HCT116 (cell line): ENCODE measurements around the gene KCNJ16. TPM values are rescaled to one million over a fixed set of nuclear protein-coding genes. Genes with fewer than 3 reads are reported as not detected.

Experiments
- ATAC-seq: fragments of 200-7000 bp; cut with Tn5 transposase; 2 replicates; pipeline ENCODE4 v1.9.1; 2020; ENCODE audit warnings: mild to moderate bottlenecking, moderate library complexity
- BruUV-seq: library from RNA; stranded (reverse); fragments of 400-500 nt; replicated peaks from 2 replicates; lab custom pipeline; 2021; lab: Mats Ljungman, UMichigan
- CTCF ChIA-PET: fragments of 300-600 bp; sonication (Branson Sonifier 250); formaldehyde crosslinking; loops from one replicate; lab custom pipeline; 2021; ENCODE audit warnings: antibody characterized with exemption; lab: Charles Lee
- POLR2A ChIA-PET: fragments of 300-600, 350-600 bp; sonication (Branson Sonifier 250); formaldehyde crosslinking; loops from one replicate; lab custom pipeline; 2021; ENCODE audit warnings: antibody characterized with exemption; lab: Charles Lee
- RAD21 ChIA-PET, 2 experiments: fragments of 300-600 bp; sonication (Branson Sonifier 250); formaldehyde crosslinking; loops; one replicate each; lab custom pipeline; 2023; ENCODE audit warnings: low total read pairs in 2 of 2; ENCODE audit not compliant: uncharacterized antibody in 2 of 2, unreplicated experiment in 2 of 2, low non-redundant PET in 1 of 2; lab: Charles Lee
- DNase-seq: peaks from one replicate; pipeline ENCODE4 v3.0.0-alpha.2; 2010; ENCODE audit warnings: low read depth, low spot score
- H2AFZ ChIP-seq: fragments of 200-600 bp; shearing (Covaris generic), sonication (generic); 2 replicates; pipeline ENCODE4 v1.6.1; 2017; ENCODE audit warnings: low read depth, mixed run types, mixed read lengths, antibody characterized with exemption, low read length; ENCODE audit not compliant: poor library complexity, severe bottlenecking
- H3K27ac ChIP-seq: 2 replicates; pipeline ENCODE4 v1.5.1; 2012; ENCODE audit warnings: low read depth, low read length
- H3K27me3 ChIP-seq: fragments of 200-600 bp; sonication (generic); 2 replicates; pipeline ENCODE4 v1.6.1; 2016; ENCODE audit warnings: mixed run types, low read length, mixed read lengths; ENCODE audit not compliant: insufficient read depth
- H3K36me3 ChIP-seq, 2 experiments: fragments of 200-500 bp in 1 of 2; fragments of 200-600 bp in 1 of 2; sonication (Bioruptor generic) in 1 of 2; sonication (generic) in 1 of 2; 2 replicates each; pipeline versions ENCODE4 v1.5.1 to v1.6.1; 2014 to 2016; ENCODE audit warnings: low read length in 2 of 2, inconsistent platforms in 1 of 2, mixed read lengths in 1 of 2, mixed run types in 1 of 2; ENCODE audit not compliant: insufficient read depth in 2 of 2, control insufficient read depth in 1 of 2
- H3K4me1 ChIP-seq, 2 experiments: fragments of 200-600 bp in 1 of 2; sonication (generic) in 1 of 2; 2 replicates each; pipeline versions ENCODE4 v1.5.1 to v1.6.1; 2012 to 2017; ENCODE audit warnings: low read length in 2 of 2, inconsistent platforms in 1 of 2, mild to moderate bottlenecking in 1 of 2, mixed read lengths in 1 of 2, mixed run types in 1 of 2, moderate library complexity in 1 of 2; ENCODE audit not compliant: insufficient read depth in 2 of 2, control insufficient read depth in 1 of 2
- H3K4me2 ChIP-seq: fragments of 200-600 bp; sonication (generic); 2 replicates; pipeline ENCODE4 v1.6.1; 2017; ENCODE audit warnings: mixed run types, low read length, mixed read lengths
- H3K4me3 ChIP-seq, 2 experiments: fragments of 200-600 bp in 1 of 2; sonication (generic) in 1 of 2; replicated peaks in 1 of 2; 2 replicates each; pipeline ENCODE4 v1.5.1; 2011 to 2016; ENCODE audit warnings: low read length in 2 of 2, control low read depth in 1 of 2, low read depth in 1 of 2, mild to moderate bottlenecking in 1 of 2, mixed read lengths in 1 of 2, mixed run types in 1 of 2
- H3K79me2 ChIP-seq: fragments of 200-600 bp; sonication (generic); 2 replicates; pipeline ENCODE4 v1.6.1; 2017; ENCODE audit warnings: mild to moderate bottlenecking, mixed run types, low read length, moderate library complexity, mixed read lengths; ENCODE audit not compliant: insufficient read depth
- H3K9ac ChIP-seq: fragments of 200-600 bp; sonication (generic); 2 replicates; pipeline ENCODE4 v1.6.1; 2016; ENCODE audit warnings: low read length, mixed read lengths
- H3K9me2 ChIP-seq: fragments of 200-600 bp; sonication (generic), shearing (Covaris generic); 2 replicates; pipeline ENCODE4 v1.6.1; 2017; ENCODE audit warnings: mixed run types, mild to moderate bottlenecking, moderate library complexity; ENCODE audit not compliant: insufficient read depth
- H3K9me3 ChIP-seq, 2 experiments: fragments of 200-500 bp in 1 of 2; fragments of 200-600 bp in 1 of 2; sonication (Bioruptor generic) in 1 of 2; sonication (generic) in 1 of 2; 2 replicates each; pipeline ENCODE4 v1.6.1; 2014 to 2017; ENCODE audit warnings: low read length in 2 of 2, mixed read lengths in 2 of 2, inconsistent platforms in 1 of 2, low read depth in 1 of 2, mild to moderate bottlenecking in 1 of 2, mixed run types in 1 of 2, moderate library complexity in 1 of 2; ENCODE audit not compliant: control insufficient read depth in 1 of 2, insufficient read depth in 1 of 2
- H4K20me1 ChIP-seq: fragments of 200-600 bp; sonication (generic), shearing (Covaris generic); 2 replicates; pipeline ENCODE4 v1.6.1; 2017; ENCODE audit warnings: mixed run types, mild to moderate bottlenecking, moderate library complexity; ENCODE audit not compliant: insufficient read depth
- ATF3 ChIP-seq: IDR thresholded peaks from 2 replicates; pipeline ENCODE4 v1.6.1; 2012
- CEBPB ChIP-seq: IDR thresholded peaks from 2 replicates; pipeline ENCODE4 v1.6.1; 2012; ENCODE audit warnings: low read depth
- EGR1 ChIP-seq: IDR thresholded peaks from 2 replicates; pipeline ENCODE4 v1.6.1; 2012; ENCODE audit warnings: low read depth
- EZH2 ChIP-seq: fragments of 200-600 bp; sonication (generic); IDR thresholded peaks from 2 replicates; pipeline ENCODE4 v1.6.1; 2017; ENCODE audit warnings: antibody characterized with exemption, mixed run types
- FOSL1 ChIP-seq: IDR thresholded peaks from 2 replicates; pipeline ENCODE4 v1.6.1; 2012; ENCODE audit warnings: low read depth
- JUND ChIP-seq: IDR thresholded peaks from 2 replicates; pipeline ENCODE4 v1.6.1; 2012
- POLR2A ChIP-seq: IDR thresholded peaks from 2 replicates; pipeline ENCODE4 v1.7.0; 2011; ENCODE audit warnings: borderline replicate concordance; ENCODE audit not compliant: insufficient read depth, insufficient read length; ENCODE audit errors: extremely low read depth
- RAD21 ChIP-seq: IDR thresholded peaks from 2 replicates; pipeline ENCODE4 v1.6.1; 2012; ENCODE audit warnings: low read depth, mild to moderate bottlenecking
- REST ChIP-seq: IDR thresholded peaks from 2 replicates; pipeline ENCODE4 v1.6.1; 2012; ENCODE audit warnings: low read depth
- SIN3A ChIP-seq: IDR thresholded peaks from 2 replicates; pipeline ENCODE4 v1.6.1; 2012; ENCODE audit warnings: low read depth
- YY1 ChIP-seq: IDR thresholded peaks from 2 replicates; pipeline ENCODE4 v1.6.1; 2011; ENCODE audit warnings: low read length, low read depth, moderate library complexity, mild to moderate bottlenecking; ENCODE audit not compliant: insufficient replicate concordance; ENCODE audit errors: extremely low read depth
- ZBTB33 ChIP-seq: IDR thresholded peaks from 2 replicates; pipeline ENCODE4 v1.6.1; 2011; ENCODE audit warnings: mild to moderate bottlenecking, low read length, moderate library complexity; ENCODE audit not compliant: insufficient replicate concordance; ENCODE audit errors: extremely low read depth
- ZNF274 ChIP-seq: fragments of 200-500 bp; sonication (Bioruptor generic); IDR thresholded peaks from 2 replicates; pipeline ENCODE4 v1.6.1; 2014; ENCODE audit warnings: mild to moderate bottlenecking, low read depth, low read length, inconsistent platforms
- intact Hi-C: fragments of 100-400 bp; cut with micrococcal nuclease; formaldehyde crosslinking; loops from 2 replicates; pipeline ENCODE4 v1.10.0; 2022
- total RNA-seq: library from RNA; stranded (reverse); gene quantifications from one replicate; pipeline ENCODE4 v1.2.1, GENCODE V29; 2021; ENCODE audit not compliant: unreplicated experiment
- TF ChIP-seq, protein P1 (sequence below), 3 experiments: fragments of 200-600 bp in 1 of 3; sonication (generic) in 1 of 3; IDR thresholded peaks in 2 of 3; conservative IDR thresholded peaks in 1 of 3; 2 replicates each; pipeline ENCODE4 v1.5.1; 2012 to 2017; ENCODE audit warnings: low read depth in 2 of 3, low read length in 2 of 3, antibody characterized with exemption in 1 of 3, borderline replicate concordance in 1 of 3, control low read depth in 1 of 3, mild to moderate bottlenecking in 1 of 3, mixed read lengths in 1 of 3, mixed run types in 1 of 3, moderate library complexity in 1 of 3; ENCODE audit not compliant: insufficient read depth in 1 of 3

The KCNJ16 gene
- total RNA-seq, 1 experiment from 2014 or later, result not detected

GRCh38 chr17:70030371-70030770 is 44.7 kb upstream of the KCNJ16 start:
- H3K4me1 ChIP-seq, result no peaks in the 10 kb centered on the region
- no peaks in the 10 kb centered on the region for H3K79me2 ChIP-seq
- H3K9me2 ChIP-seq, result no peaks in the 10 kb centered on the region
- DNase-seq (no peak), ATAC-seq (no peak)
- POLR2A ChIA-PET, result no interaction called here
- no peaks in the 10 kb centered on the region for H3K27me3 ChIP-seq
- H3K27ac ChIP-seq, result no peak overlapping the region
- no TSS peak for BruUV-seq
- no peaks in the 10 kb centered on the region for H4K20me1 ChIP-seq
- no peak overlapping the region for H3K4me2 ChIP-seq
- intact Hi-C loops, result no loop called here
- no peaks in the 10 kb centered on the region for H3K36me3 ChIP-seq
- no peak overlapping the region for H3K9ac ChIP-seq
- H3K9me3 ChIP-seq, result peaks cover 4 to 16% of the 10 kb centered on the region in 2 experiments; a peak in 2 of 4 replicates
- TF ChIP-seq JUND, result no peak
- no peak for TF ChIP-seq ZBTB33
- TF ChIP-seq CEBPB, result no peak
- TF ChIP-seq RAD21, result no peak
- no peak for TF ChIP-seq ZNF274
- TF ChIP-seq, protein P1, sequence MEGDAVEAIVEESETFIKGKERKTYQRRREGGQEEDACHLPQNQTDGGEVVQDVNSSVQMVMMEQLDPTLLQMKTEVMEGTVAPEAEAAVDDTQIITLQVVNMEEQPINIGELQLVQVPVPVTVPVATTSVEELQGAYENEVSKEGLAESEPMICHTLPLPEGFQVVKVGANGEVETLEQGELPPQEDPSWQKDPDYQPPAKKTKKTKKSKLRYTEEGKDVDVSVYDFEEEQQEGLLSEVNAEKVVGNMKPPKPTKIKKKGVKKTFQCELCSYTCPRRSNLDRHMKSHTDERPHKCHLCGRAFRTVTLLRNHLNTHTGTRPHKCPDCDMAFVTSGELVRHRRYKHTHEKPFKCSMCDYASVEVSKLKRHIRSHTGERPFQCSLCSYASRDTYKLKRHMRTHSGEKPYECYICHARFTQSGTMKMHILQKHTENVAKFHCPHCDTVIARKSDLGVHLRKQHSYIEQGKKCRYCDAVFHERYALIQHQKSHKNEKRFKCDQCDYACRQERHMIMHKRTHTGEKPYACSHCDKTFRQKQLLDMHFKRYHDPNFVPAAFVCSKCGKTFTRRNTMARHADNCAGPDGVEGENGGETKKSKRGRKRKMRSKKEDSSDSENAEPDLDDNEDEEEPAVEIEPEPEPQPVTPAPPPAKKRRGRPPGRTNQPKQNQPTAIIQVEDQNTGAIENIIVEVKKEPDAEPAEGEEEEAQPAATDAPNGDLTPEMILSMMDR (IDR thresholded peaks at IDR 0.05 in 2 of 3, conservative IDR thresholded peaks at IDR 0.05 in 1 of 3; ENCODE audit: borderline replicate concordance in 1 of 3, insufficient read depth in 1 of 3, low read depth in 2 of 3, low read length in 2 of 3), result no peak
- TF ChIP-seq YY1, result no peak
- TF ChIP-seq EGR1, result no peak
- no peak for TF ChIP-seq SIN3A
- no peak for TF ChIP-seq ATF3
- TF ChIP-seq FOSL1, result no peak
- TF ChIP-seq EZH2, result no peak
- TF ChIP-seq REST, result no peak
- TF ChIP-seq POLR2A, result no peak
- CTCF ChIA-PET, result no interaction called here
- RAD21 ChIA-PET, result no interaction called here
- H2AFZ ChIP-seq, result no peak overlapping the region
- no peak overlapping the region for H3K4me3 ChIP-seq
